Measurements from ENCODE around the gene DNAH11.
"Not testable (repeated sequence)": the region's sequence is repeated elsewhere in the genome, so short reads cannot be mapped to it uniquely, and the experiment has no call there.

Gene DNAH11

DNA sequence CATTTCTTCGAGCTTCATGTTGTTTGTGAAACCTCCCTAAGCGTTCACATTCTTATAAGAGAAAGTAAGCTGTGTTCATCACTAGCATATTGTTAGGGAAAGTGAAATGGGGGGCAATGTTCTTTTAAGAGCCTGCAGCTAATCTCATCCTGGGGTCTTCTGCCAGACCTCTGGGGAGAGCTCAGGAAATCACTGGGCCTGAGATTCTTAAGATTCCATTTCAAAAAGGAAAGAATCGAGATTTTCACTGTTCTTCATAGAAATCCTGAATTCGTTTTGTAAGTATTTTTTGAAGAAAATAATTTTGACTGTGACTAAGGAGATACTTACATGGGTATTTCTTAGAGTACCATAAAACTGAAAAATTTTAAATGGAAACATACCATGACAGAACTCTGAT is 242.2 kb downstream of the DNAH11 start:
- no peak for DNase-seq

DNA sequence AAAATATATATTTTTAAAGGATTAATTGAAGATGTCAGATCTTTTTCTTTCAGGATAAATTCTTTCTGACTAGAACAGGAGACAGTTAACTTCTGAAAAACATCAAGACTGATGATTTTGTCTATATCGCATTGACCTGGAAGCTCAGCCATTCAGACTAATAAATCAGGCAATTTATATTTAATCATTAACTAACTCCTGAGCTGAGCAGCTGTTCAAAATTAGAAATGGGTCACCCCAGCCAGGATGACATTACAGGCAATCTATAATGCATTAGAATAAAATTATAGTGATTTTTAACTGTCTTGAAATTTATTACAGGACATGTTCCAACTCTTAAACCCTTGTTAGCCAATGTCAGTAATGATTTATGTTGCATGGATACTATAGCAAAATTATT is 263.0 kb downstream of the DNAH11 start:
- DNase-seq: no peak

DNA sequence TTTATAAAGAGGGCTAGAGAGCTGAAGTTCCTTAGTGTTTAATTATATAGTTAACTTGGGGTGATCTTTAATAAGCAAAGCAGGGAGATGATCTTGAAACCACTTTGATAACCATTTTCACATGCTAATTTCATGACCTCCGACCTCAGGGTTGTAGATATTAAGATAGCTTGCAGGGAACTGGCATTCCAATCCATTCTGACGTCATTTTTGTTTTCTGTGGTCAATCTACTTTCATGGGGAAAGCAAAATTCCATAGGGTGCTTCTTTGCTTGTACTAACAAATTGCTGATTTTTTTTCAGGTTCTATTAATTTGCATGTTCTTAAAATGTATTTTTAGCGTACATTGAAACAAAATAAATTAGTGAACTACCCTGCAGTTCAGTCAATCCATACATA is 263.5 kb downstream of the DNAH11 start:
- no peak for DNase-seq

DNA sequence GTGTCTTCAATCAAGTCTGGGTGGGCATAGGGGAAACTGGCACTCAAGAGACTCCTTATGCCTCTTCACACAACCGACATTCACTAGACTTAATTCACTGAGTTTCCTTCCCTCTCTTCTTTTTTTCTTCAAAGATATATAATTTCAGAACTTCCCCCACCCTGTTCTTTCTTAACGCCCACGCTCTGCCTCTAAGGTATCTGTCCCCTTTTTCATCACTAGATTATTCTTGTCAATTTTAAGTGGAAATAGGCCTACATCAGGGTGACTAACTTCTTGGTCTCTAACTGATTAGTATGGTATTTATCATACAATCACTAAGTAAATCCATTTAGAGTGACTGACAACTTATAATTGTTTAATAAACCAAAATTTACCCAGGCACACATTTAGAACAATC is 276.2 kb downstream of the DNAH11 start:
- no peak for DNase-seq

DNA sequence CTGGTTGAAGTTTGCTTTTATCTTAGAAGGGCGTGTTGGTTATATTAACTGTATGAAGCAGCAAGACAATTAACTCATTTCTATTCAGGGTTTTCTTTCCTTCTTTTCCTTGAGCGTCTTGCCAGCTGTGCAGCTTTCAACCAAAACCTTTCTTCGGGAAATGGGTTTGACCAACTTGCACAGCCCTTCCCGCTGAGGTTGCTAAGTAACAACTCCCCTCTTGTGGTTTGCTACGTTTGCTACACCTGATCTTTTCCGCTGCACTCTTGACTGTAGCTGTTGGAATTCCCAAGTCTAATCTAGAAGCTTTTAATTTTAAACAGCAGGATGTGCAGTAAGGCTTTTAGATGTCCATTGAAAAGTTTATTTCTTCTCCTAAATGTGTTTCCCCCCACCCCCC is 286.0 kb downstream of the DNAH11 start:
- DNase-seq: peak in 1 of 2 experiments; percentile 6

DNA sequence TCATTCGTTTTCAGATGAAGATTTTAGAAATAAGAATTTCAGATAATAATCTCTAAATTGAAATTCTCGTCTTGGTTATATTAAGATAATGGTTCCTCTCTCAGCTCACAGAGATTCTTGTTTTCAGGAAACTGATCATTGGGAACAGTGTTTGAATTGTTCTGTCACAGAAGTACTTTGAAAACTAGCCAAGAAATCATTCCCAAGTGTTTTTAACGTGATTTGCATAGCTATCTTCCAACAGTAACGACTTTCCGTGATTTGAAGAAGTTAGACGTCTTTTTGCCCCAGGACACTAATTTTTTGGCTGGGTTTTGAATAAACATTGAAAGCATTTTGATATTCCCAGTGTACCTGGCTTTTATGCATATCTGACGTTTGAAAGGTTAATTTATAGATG is 286.9 kb downstream of the DNAH11 start:
- no peak for DNase-seq

DNA sequence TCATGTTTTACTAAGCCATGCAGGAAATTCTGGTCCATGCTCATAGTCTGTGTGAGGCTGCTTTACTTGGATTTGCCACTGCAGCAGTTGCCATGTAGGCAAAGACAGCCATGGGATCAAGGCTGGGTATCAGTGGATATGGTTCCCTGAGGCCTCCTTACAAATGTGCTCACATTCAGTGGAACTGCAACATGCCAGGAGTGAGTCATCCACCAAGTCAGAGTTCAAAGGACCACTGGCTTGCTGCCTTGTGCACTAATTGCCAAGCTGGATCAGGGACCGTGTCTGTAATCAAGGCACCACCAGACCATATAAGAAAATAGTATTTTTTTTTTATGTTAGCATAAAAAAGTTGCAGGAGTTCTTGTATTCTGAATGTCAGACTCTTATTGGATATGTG is 301.9 kb downstream of the DNAH11 start:
- DNase-seq: no peak

DNA sequence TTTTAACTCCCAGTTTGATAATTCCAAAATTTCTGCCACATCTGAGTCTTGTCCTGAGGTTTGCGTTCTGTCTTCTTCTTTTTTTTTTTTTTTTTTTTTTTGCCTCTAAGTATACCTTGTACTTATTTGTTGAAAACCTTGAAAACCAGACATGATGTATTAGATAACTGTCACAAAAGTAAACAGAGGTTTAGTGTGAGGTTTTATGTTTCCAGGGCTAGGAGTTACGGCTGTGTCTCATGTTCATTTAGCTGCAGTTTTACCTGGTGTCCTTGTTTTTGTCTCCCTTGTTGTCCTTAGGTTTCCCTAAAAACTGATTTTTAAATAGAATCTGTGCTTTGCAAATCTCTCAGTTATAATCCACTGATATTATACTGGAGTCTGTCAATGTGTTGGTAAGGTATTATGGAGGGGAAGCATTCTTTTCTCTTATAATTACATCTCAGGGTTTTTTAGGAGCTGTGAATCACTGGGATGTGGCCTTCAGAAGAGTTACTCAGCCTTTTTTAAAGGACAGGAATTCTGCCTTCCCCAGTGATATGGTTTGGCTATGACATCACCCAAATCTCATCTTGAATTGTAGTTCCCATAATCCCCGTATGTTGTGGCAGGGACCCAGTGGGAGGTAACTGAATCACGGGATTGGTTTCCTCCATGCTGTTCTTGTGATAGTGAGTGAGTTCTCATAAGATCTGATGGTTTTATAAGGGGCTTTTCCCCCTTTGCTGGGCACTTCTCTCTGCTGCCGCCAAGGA is 307.9 kb downstream of the DNAH11 start:
- no peak for DNase-seq

DNA sequence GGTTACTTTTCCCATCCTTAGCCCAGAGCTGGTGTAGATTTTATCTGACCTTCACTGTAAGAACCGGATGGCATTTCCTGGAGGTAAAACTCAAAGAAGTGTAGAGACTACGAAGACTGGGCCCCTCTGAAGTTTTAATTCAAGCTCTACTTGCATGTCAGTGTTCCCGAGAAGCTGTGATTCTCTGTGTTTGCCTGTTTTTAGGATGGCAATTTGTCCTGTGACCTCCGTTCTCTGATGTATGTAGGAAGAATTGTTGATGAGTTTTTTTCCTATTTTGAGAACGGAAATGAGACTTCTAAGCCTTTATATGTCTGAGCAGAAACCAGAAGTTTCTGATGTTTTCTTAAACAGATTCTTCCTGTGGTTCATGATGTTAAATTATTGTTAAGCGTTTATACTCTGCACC is 308.7 kb downstream of the DNAH11 start:
- DNase-seq: no peak

DNA sequence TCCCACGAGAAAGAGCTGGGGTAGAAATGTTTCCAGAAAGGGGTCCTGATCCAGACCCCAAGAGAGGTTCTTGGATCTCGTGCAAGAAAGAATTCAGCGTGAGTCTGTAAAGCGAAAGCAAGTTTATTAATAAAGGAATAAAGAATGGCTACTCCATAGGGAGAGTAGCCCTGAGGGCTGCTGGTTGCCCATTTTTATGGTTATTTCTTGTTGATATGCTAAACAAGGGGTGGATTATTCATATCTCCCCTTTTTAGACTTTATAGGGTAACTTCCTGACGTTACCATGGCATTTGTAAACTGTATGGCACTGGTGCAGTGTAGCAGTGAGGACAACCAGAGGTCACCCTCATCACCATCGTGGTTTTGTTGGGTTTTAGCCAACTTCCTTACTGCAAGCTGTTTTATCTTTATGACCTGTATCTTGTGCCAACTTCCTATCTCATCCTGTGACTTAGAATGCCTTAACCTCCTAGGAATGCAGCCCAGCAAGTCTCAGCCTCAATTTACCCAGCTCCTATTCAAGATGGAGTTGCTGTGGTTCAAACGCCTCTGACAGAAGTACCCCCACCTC is 322.9 kb downstream of the DNAH11 start:
- not testable (repeated sequence) for DNase-seq

DNA sequence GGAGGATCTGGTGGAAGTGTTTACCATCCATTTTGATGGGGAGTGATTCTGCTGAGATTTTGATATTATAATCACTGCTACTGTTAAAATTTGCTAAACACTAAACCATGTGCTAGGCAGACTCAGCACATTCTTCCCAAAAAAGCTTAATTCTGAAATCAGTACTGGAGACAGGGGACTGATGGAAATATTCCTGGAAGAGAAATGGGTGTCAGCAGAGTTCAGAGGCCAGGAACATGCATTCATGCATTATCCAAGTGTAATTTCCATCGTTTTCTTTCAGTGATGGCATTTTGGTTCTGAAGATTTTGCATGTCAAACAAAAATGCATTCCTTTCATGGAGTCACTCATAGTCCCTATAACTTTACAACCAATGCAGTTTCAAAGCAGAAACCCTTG is 323.9 kb downstream of the DNAH11 start:
- DNase-seq: no peak

DNA sequence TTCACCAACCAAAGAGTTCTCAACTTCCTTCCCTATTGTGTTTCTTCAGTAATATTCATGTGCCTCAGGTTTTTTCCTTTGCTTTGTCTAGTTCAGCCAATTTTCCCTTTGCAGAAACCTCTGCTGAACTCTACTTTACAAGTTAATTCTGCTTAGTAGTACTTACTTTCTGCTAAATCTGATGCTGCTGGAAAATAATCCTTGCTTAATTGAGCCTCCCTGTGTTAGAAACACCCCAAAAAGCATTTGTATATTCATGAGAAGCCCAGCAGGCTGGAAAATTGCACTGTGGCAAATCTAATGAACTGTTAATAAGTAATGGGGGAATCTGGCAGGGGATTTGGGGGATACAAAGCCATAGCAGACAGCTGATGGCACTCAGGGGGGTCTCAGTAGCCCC is 324.4 kb downstream of the DNAH11 start:
- no peak for DNase-seq

DNA sequence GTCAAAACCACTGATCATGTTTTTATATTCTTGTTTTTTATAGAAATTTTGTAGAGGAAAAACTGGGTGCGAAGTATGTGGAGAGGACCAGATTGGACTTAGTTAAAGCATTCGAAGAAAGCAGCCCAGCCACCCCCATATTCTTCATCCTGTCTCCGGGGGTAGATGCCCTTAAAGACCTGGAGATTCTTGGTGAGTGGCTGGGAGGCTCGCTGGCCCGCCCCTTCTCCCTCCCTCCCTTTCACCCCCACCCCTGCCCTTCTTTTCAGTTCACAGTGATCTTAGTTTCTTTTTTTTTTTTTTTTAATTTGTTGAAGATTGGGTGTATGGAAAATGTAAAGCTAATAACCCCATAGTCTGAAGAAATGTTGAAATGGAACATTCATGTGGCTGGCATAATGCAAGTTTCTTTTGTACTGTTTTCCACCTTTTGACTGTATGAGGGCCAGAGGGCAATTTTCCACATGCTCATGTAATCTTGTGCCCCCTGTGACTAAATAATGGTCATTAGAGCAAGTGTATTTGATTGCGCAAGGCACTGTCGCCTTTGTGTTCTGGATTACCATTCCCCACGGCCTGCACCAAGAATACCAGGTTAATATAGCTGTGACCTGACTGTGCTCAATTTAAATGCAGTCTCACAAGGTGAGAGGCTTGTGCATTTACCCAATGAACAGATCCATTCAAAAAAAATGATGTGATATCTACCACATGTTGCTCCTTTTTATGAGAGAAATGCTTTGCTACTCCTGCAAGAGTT is 325.2 kb downstream of the DNAH11 start:
- no peak for DNase-seq

DNA sequence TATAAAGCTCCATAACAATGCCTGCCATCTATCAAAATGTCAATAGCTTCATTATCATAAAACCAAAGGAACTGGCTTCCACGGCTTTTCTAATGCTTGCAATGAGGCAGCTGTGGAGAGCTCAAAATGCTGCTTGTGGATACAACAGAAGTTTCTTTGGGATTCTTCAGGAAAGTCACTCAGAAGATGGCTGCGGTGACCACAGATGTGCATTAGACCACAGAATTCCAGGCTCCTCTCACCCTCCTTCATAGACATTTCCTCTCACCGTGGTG is 325.7 kb downstream of the DNAH11 start:
- no peak for DNase-seq

DNA sequence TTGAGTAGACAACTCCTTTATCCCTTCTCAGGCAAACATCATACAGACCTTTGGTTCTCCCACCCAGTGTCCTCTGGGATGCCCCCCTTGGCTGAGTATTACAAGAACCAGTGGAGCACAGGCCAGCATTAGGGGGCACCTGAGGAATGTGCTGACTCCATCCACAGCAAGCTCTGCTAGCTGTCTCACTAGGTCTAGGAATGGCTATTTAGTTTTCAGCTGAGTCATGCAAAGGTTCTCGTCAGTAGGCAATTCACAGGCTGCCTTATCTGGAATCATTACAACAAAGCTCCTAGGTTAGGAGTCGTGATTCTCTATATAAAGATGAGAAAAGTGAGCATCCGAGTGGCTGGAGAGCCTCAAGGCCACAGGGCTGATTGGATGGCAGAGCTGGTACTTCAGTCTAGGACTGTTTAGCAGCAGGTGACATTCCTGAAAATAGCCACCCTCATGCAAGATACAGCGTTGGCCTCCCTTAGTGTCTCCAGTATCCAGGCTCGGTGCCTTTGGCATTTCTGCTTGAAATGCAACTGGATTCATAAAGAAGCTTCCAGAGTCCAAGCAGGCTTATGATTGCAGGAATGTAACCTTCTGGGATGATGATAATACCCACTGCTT is 327.1 kb downstream of the DNAH11 start:
- DNase-seq: no peak

DNA sequence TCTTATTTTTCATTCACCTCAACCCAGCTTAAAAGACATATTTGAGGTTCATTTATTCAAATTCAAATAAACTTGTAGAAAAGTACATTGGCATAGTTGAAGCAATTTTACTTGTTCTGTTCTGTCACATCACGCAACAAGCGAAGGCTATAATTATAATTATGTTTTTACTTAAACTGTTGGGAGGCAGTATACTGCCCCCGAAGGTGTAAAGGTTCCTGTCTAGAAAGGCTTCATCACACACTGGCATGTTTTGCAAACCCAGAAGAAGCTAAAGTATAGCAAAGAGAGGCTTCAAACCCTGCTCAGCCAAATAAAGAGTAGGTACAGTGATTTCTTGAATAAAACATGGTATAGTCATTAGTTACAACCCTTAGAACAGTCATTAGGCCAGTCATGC is 340.2 kb downstream of the DNAH11 start:
- no peak for DNase-seq

DNA sequence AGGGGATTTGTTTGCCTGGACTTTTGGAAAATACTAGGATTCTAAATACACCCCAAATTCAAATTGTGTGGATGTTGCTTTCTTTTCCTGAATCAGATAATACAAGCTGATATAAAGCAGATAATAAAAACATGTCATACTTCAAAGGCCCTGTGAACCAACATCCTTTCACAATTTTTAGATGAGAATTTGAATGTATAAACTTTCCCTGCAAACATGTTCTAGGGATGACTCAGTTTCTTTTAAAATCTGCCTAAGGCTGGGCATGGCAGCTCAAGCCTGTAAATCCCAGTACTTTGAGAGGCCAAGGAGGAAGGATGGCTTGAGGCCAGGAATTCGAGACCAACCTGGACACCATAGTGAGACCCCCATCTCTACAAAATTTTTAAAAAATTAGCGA is 340.7 kb downstream of the DNAH11 start:
- not testable (repeated sequence) for DNase-seq

DNA sequence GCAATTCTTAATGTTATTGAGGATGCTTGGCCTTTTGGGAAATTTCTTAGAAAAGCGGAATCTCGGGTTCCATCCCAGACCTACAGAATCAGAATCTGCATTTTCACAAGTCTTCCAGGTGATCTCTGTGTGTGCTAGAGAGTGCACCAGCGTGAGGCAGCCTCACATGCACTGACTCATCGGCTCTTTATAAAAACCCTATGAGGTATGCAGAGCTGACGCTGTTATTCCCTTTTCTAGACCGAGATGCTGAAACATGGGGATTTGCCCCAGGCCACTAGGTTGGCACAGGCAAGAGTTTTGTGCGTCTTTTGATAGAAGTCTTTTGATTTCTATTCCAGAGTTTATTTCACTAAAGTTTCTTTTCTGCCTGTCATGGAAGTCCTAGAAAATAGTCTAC is 341.7 kb downstream of the DNAH11 start:
- no peak for DNase-seq

DNA sequence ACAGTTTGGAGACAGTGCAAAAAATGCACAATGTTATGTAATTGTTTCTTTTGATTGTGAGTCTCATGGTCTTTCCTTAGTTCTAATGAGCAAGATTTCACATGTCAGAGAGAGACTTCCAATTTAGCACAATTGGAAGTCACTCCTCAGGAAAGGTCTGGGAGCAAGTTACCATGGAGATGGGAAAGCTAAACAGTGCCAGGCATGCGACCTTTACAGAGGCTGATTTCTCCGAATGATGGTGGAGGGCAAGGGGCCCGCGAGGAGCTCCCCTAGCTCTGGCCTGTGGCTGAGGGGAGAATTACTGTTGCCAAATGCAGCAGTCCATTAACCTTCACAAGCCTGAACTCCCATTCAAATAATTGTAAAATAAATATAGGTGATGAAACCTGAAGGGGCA is 343.6 kb downstream of the DNAH11 start:
- DNase-seq: no peak

DNA sequence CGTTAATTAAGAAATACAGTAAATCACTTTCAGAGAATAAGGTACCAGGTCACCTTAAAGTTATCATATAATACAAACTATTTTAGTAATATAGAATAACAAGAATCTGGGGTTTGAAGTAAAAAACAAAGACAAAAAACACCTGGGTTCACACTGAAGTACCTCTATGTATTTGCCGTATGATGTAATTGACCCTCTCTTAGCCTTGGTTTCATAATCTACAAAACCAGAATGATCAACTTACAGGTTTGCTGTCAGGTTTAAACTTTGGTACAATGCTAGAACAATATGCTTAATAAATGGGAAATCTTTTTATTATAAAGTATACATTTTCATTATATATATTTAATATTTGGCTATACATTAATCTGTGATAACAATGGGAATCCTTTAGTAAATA is 344.5 kb downstream of the DNAH11 start:
- DNase-seq: no peak

DNA sequence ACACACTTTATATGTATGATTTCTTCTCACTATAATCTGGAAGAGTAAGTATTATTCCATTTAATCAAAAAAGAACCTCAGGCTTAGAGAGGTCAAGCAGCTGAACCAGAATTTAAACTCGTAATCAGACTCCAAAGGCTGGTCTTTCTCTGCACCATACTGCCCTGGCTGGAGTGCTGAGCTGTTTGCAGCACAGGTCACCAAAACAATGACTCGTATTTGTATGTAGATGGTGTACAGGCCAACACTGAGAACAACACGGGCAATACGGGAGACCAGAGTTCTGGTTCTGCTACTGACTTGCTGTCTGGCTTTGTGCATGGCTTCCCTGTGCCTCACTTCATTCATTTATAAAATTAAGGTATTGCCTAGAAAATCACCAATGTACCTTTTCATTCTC is 344.9 kb downstream of the DNAH11 start:
- DNase-seq: no peak

DNA sequence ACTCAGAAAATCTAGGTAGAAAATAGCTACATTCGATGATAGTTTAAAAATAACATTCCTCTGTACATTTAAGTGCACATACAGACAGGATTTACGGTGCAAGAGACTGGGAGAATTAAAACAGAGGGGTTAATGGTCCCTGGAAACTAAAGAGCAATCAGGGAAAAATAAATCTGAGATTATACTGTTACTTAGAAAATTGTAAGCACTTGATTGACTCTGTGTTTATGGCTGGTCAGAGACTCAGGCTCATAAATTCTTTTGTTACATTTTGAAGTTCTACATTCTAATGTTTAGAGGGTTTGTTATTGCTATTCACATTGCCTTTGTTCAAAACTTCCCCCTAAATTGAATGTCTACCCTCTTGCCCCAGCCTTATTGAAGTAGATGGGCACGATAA is 348.5 kb downstream of the DNAH11 start:
- DNase-seq: no peak

DNA sequence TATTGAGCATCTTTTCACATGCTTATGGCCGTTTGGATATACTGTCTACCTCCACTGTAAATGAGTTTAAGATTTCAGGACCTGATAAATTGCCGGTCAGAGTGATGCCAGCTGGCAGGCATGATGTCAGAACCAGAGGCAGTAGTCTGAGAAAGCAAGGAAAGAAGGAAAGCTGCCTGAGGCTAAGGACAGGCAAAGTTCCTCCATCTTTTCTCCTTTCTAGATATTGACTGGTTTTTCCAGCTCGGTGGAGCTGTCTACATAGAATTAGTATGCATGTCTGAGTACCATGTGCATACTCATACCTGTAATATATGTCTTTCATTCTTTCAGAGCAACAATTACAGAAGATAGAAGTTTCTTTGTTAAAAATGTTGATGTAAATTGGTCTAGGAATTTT is 350.6 kb downstream of the DNAH11 start:
- no peak for DNase-seq

DNA sequence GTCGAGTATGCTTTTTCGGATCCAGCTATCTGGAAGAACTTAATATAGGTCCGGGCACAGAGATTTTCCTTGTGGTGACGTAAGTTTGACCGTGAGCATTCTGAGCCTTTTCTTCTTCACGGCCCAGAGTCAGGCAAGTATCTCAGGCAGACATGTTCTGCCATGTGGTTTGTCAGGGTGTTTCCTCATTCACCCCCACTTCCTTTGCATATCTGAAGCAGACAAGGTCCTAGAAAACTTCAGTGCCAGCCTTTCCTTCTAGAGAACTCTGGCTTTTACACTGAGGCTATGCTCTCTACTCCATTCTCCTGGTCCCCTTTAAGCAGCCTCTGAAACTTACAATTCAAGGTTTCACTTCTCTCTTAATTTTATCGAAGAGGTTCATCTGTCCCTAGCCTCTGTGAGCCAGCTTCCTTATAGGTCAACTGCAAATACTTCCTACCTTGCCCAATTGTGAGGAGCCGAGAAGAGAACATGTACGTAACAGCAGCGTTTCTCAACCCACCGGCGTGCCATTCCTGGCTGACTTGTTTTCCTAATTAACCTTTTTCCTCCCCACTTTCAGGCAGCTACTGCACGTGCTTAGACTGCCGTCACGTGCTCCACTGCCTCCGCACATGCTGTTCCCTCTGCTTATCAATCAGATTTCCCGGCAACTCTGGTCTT is 355.6 kb downstream of the DNAH11 start:
- no peak for DNase-seq

Measured in NCI-H524 (cell line).